ENCODE results near the gene PLOD3. TPM values are rescaled to one million over a fixed set of nuclear protein-coding genes. Genes with fewer than 3 reads are reported as not detected.

PLOD3 gene
- total and polyA plus RNA-seq, 9 of the 15 experiments (the other 6 are each of a cell fraction or from before 2014, with no cell fraction given): 2.8 to 101 (median 30.9) TPM

GRCh38 chr7:101251871-101252659 lies 34.7 kb upstream of the PLOD3 start (continued):
- no peak for TF ChIP-seq CTCFL (IDR thresholded peaks at IDR 0.05; ENCODE audit: borderline replicate concordance, insufficient read depth, low read depth, low read length, poor library complexity, severe bottlenecking)
- TF ChIP-seq, protein P1, sequence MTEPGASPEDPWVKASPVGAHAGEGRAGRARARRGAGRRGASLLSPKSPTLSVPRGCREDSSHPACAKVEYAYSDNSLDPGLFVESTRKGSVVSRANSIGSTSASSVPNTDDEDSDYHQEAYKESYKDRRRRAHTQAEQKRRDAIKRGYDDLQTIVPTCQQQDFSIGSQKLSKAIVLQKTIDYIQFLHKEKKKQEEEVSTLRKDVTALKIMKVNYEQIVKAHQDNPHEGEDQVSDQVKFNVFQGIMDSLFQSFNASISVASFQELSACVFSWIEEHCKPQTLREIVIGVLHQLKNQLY (CRISPR knock-in tag; conservative IDR thresholded peaks at IDR 0.05): no peak
- no peak; a peak in 2 of 3 replicates for TF ChIP-seq CBX3 (IDR thresholded peaks at IDR 0.05; ENCODE audit: borderline replicate concordance in 1 of 2, low read length in 2 of 2)
- TF ChIP-seq L3MBTL2 (IDR thresholded peaks at IDR 0.05): peak; percentile 80; the same call in 1 of the 2 replicates
- no peak for TF ChIP-seq PYGO2 (tag; IDR thresholded peaks at IDR 0.05)
- no peak for TF ChIP-seq SRSF9 (IDR thresholded peaks at IDR 0.05; ENCODE audit: borderline replicate concordance, low read depth, low read length)
- TF ChIP-seq SMAD3 (CRISPR knock-in tag; conservative IDR thresholded peaks at IDR 0.05): no peak
- TF ChIP-seq ZBTB43 (CRISPR knock-in tag; IDR thresholded peaks at IDR 0.05): no peak
- TF ChIP-seq SMAD1 (IDR thresholded peaks at IDR 0.05; ENCODE audit: low read depth, low read length, partially characterized antibody): no peak
- no peak for TF ChIP-seq DDX20 (tag; IDR thresholded peaks at IDR 0.05; ENCODE audit: low read depth)
- no peak for TF ChIP-seq KLF6 (CRISPR knock-in tag; IDR thresholded peaks at IDR 0.05; ENCODE audit: borderline replicate concordance)
- peak; percentile 92 for TF ChIP-seq SUPT5H (IDR thresholded peaks at IDR 0.05)
- TF ChIP-seq ZC3H4 (CRISPR knock-in tag; IDR thresholded peaks at IDR 0.05; ENCODE audit: borderline replicate concordance): no peak
- no peak for TF ChIP-seq ZNF146 (CRISPR knock-in tag; IDR thresholded peaks at IDR 0.05; ENCODE audit: unreplicated experiment)
- TF ChIP-seq SP2 (IDR thresholded peaks at IDR 0.05; ENCODE audit: extremely low read depth, low read depth, low read length, poor library complexity, severe bottlenecking): peak; percentile 96
- TF ChIP-seq E2F1 (CRISPR knock-in tag; IDR thresholded peaks at IDR 0.05): peak; percentile 47; the same call in 1 of the 2 replicates
- TF ChIP-seq ZNF41 (CRISPR knock-in tag; conservative IDR thresholded peaks at IDR 0.05): no peak
- no peak for TF ChIP-seq CBX2 (IDR thresholded peaks at IDR 0.05; ENCODE audit: insufficient read depth, low read length, poor library complexity, severe bottlenecking)
- no peak for TF ChIP-seq ZSCAN32 (CRISPR knock-in tag; IDR thresholded peaks at IDR 0.05)
- TF ChIP-seq TRIM24 (IDR thresholded peaks at IDR 0.05): peak in 1 of 2 experiments; percentile 6; a peak in 1 of 4 replicates

Data from K562 (cell line).